GM21825 (cell line): ENCODE results near the gene ZNF541.

Experiments
- ATAC-seq: cut with Tn5 transposase; IDR thresholded peaks from one replicate; pipeline ENCODE4 v1.9.1; 2021; ENCODE audit warnings: mild to moderate bottlenecking, moderate library complexity; ENCODE audit not compliant: unreplicated experiment

Gene ZNF541, protein sequence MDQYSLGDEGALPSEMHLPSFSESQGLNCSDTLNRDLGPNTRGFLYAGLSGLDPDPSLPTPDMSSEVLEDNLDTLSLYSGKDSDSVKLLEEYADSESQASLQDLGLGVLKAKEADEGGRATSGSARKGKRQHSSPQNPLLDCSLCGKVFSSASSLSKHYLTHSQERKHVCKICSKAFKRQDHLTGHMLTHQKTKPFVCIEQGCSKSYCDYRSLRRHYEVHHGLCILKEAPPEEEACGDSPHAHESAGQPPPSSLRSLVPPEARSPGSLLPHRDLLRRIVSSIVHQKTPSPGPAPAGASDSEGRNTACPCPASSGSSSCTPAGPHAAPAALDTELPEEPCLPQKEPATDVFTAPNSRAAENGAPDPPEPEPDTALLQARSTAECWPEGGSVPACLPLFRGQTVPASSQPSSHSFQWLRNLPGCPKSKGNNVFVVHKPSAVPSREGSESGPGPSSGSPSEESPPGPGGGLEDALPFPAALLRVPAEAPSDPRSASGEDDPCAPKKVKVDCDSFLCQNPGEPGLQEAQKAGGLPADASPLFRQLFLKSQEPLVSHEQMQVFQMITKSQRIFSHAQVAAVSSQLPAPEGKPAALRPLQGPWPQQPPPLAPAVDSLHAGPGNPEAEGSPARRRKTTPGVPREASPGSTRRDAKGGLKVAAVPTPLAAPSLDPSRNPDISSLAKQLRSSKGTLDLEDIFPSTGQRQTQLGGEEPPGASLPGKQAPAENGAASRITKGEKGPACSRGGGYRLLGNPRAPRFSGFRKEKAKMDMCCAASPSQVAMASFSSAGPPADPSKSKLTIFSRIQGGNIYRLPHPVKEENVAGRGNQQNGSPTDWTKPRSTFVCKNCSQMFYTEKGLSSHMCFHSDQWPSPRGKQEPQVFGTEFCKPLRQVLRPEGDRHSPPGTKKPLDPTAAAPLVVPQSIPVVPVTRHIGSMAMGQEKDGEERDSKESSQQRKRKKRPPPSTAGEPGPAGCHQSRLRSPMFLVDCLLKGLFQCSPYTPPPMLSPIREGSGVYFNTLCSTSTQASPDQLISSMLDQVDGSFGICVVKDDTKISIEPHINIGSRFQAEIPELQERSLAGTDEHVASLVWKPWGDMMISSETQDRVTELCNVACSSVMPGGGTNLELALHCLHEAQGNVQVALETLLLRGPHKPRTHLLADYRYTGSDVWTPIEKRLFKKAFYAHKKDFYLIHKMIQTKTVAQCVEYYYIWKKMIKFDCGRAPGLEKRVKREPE (N-terminal part only)

GRCh38 chr19:47573071-47574026 lies at the start of gene ZNF541:
Gene ZNF541, minus strand, starts transcription at chr19:47573148. Its CDS starts 17,292 bp downstream, at chr19:47555856.
- ATAC-seq: no peak

- no peak for ATAC-seq
Measured at GRCh38 chr19:47619763-47620162, 46.8 kb upstream of the ZNF541 start.

GRCh38 chr19:47618771-47619170 lies 45.8 kb upstream of the ZNF541 start:
- ATAC-seq: no peak

GRCh38 chr19:47615714-47616113 lies 42.8 kb upstream of the ZNF541 start:
- ATAC-seq: no peak

DNA sequence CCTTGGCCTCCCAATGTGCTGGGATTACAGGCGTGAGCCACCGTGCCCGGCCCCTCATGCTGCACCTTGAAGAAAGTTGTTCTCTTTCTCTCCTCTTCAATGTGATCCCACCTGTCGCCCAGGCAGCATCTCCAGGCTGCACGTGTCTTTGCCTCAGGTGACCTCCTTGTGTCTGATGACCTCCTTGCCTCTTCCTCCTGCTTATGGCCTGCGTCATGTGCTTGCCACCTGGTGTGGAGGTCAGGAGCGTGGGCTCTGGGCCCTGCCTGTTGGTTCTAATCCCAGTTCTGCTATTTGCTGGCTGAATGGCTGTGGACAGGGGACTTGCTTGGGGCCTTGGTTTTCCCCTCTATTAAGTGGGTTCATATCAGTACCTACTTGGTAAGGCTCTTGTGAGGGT lies 42.3 kb upstream of the ZNF541 start:
- ATAC-seq: no peak

DNA sequence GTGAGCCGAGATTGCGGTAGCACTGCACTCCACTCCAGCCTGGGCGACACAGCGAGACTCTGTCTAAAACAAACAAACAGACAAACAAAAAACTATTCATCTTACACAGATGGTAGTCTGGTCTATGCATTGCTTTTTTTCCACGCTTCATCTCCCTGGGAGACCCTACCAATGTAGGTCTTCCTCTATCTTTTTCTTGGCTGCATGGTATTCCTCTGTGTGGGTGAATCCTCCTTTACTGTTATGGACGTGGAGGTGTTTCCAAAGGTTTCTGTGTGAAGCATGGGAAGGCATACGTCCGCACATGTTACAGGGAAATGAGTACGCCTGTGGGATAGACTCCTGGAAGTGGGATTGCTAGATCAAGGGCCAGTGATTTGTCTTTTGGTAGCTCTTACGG lies 41.6 kb upstream of the ZNF541 start:
- ATAC-seq: no peak

DNA sequence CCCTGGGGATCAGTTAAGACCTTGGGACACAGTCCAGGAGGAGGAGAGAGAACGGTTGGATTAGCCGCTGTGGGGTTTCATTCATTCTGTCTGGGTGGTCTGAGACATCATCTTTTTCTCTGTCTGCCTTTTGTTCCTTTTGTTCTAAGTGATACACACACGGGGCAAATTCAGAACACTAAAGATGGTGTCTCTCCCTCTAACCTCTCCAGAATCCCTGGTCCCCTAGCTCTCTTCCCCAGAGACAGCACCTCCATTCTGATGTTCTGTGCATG lies 41.0 kb upstream of the ZNF541 start:
- ATAC-seq: no peak

DNA sequence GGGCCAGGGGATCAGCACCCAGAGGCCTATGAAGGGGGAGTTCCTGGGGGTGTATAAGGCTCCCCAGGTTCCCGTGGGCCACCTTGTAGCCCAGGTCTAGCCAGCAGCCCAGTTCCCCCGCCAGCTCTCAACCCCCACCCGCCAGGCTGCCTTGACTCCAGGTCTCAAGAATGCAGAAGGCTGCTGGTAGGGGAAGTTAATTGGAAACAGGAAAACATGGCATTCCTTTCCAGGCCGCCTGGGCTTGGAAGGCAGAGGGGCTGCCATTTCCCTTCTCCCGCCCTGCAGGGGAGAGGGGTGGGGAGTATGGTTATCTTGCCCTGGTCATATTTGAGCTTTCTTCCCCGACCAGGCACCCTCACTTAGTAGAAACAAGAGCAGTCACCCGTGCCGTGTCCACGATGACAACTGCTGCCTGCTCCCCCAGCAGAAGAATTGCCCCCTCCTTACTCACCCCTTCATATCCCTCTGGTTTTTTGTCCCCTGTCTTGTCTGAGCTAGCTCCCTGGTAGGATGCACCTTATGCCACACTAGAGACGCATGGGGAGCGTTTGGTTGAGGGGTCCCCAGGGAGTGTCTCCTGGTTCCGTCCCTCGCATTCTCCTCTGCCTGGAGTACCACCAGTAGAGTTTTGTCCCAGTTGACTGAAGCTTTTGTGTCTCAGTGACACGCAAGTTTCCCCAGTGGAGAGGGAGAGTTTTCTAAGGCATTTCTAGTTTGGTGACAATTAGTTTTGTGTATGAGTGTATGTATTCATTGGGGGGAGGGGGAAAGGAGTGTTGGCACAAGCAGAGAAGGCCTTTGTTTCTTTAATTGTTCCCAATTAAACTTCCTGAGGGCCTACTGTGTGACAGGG lies 40.4 kb upstream of the ZNF541 start:
- no peak for ATAC-seq

DNA sequence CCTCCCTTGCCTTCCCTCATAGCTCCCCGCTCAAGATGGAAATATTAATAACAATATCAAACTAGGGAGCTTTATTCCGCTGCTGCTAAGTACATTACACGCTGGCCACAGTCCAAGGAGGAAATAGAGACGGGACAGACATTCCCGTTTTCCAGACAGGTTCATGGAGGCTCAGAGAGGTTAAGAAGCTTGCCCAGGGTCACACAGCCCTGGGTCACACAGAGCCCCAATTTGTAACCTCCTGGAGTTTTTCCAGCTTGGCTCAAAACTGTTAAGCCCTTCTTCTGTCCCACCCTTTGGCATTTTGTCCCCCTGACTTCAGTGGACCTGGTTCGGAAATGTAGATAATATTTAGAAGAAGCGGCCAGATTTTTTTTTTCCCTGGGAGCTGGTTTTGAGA lies 38.0 kb upstream of the ZNF541 start:
- no peak for ATAC-seq

DNA sequence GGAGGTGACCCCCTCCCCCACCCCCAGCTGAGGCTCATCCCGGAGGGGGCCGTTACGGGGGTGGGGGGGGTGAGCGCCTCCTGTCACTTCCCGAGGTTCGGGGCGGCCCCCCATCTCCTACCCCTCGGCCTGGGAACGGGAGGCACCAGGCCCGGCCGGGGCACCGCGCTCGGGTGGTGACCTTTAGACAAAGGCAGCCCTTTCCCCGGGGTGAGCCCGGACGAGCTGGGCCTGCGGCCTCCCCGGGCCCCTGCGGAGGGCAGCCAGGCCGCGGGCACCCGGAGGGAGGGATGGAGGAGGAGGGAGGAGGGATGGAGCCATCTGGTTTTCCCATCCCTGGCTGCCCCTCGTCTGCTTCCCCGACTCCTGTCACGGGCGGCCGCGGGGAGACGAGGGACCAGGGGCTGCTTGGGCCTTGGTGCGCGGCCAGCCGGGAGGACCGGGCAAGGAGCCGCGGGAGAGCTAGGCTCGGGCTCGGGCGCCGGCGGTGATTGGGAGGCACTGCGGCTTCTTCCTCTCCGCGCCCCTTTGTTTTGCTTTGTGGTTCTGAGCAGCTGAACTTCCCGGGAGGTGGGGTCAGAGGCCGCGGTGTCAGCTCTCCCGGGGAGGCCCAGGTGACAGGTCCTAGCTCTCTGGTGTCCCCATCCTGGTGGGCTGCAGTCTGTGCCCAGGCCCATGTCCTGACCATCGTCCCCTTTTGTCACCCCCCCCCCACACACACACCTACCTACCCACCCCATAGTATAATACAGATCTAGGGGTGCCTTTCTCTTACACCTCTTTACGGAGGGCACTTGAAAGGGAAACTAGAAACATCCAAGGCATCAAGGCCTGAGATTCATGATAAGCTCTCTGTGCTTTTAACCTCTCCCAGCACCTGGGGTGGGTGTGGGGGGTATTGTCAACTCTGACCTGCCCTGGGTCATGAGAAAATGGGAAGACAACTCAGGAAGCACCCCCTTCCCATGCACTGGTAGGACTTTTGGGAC lies 37.3 kb upstream of the ZNF541 start:
- ATAC-seq: no peak

DNA sequence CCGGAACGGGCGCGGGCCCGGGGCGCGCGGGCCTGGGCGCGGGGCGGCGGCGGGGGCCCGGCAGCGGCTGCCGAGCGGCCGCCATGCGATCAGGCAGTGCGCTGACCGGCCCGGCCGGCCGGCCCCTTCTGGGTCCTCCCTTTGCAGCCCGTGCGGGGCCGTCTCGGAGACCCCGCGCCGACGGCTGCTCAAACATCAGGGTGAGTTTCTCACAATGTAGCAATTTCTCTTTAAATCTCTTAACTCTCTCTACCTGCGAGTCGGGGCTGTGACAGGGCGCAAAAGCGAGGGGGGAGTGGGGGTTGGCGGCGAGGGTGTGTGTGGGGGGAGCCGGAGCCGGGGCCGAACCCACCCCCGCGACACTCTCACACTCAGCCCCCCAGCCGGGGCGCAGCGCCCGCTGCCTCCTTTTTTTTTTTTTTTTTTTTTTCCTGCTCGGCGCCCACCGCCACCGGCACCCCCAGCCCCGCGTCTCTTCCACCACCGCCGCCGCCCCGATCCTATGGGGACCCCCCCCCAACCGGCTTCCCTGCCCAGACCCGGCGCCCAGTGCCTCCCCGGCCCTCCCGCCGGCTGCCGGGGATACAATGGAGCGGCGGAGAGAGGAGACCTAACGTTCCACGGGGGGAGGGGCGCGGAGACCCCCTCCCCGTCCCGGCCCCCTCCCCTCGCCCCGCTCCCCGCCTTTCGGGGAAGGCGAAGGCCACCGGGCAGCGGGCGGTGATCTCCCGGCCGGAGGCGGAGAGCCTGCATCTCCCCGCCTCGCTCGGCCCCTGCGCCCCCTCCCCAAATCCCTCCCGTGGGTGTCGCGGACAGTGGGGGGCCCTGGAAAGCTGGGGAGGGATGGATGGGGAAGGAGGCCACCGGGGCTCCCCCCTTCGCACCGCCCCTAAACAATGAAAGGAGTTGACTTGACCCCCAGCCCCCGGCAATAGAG lies 36.3 kb upstream of the ZNF541 start, which contains the start of gene BICRA:
TSS of gene BICRA (plus strand) at position 166 of the 937 bp plus-strand sequence. CDS start 64,441 bp downstream, outside the sequence.
- peak; percentile 44 for ATAC-seq

GRCh38 chr19:47608074-47608918 lies 35.3 kb upstream of the ZNF541 start:
- ATAC-seq: peak; percentile 65

GRCh38 chr19:47607564-47608073 lies 34.7 kb upstream of the ZNF541 start:
- ATAC-seq: no peak

GRCh38 chr19:47603706-47604565 lies 31.0 kb upstream of the ZNF541 start:
- ATAC-seq: no peak
